Measurements from ENCODE around the gene C20orf204.

DNA sequence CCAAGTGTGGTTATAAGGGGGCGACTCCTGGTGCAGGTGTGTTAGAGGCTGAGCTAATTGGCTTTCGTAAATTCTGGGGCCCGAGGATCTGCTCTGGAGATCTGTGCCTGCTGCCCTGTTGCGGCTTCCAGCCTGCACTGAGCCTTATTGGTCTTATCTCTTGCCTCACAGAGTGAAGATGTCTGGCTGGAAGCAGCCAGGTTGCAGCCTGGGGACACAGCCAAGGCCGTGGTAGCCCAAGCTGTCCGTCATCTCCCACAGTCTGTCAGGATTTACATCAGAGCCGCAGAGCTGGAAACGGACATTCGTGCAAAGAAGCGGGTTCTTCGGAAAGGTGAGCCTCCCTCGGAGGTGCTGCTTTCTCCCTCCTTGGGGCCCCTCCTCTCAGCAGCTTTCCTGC, 35.1 kb upstream of the C20orf204 start:
- TF ChIP-seq, protein P1, sequence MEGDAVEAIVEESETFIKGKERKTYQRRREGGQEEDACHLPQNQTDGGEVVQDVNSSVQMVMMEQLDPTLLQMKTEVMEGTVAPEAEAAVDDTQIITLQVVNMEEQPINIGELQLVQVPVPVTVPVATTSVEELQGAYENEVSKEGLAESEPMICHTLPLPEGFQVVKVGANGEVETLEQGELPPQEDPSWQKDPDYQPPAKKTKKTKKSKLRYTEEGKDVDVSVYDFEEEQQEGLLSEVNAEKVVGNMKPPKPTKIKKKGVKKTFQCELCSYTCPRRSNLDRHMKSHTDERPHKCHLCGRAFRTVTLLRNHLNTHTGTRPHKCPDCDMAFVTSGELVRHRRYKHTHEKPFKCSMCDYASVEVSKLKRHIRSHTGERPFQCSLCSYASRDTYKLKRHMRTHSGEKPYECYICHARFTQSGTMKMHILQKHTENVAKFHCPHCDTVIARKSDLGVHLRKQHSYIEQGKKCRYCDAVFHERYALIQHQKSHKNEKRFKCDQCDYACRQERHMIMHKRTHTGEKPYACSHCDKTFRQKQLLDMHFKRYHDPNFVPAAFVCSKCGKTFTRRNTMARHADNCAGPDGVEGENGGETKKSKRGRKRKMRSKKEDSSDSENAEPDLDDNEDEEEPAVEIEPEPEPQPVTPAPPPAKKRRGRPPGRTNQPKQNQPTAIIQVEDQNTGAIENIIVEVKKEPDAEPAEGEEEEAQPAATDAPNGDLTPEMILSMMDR (IDR thresholded peaks at IDR 0.05; ENCODE audit: borderline replicate concordance, extremely low read depth, low read length, poor library complexity, severe bottlenecking): no peak
- TF ChIP-seq EZH2 (IDR thresholded peaks at IDR 0.05; ENCODE audit: borderline replicate concordance, low read depth, low read length, severe bottlenecking): no peak
